Liver (tissue), 3 donors: ENCODE measurements around the gene TRNT1.

Experiments used
- ATF3 ChIP-seq: IDR thresholded peaks from 2 replicates; pipeline ENCODE4 v1.6.1; 2016; ENCODE audit warnings: antibody characterized with exemption
- GABPA ChIP-seq, 2 donors: IDR thresholded peaks in 1 of 2; conservative IDR thresholded peaks in 1 of 2; 2 replicates each; pipeline ENCODE4 v1.6.1; 2016; ENCODE audit warnings: antibody characterized with exemption in 2 of 2, mild to moderate bottlenecking in 1 of 2, moderate library complexity in 1 of 2
- RAD21 ChIP-seq, 2 donors: IDR thresholded peaks; 2 replicates each; pipeline ENCODE4 v1.6.1; 2016; ENCODE audit warnings: antibody characterized with exemption in 2 of 2, mild to moderate bottlenecking in 2 of 2
- TF ChIP-seq, protein P1 (sequence below): fragments of 150-350 bp; IDR thresholded peaks from 2 replicates; pipeline ENCODE4 v1.5.1; 2017; ENCODE audit warnings: improper control_type of control experiment, low read depth, low read length; ENCODE audit not compliant: missing input control
- donor health status: healthy.
- donor health status: healthy.

DNA sequence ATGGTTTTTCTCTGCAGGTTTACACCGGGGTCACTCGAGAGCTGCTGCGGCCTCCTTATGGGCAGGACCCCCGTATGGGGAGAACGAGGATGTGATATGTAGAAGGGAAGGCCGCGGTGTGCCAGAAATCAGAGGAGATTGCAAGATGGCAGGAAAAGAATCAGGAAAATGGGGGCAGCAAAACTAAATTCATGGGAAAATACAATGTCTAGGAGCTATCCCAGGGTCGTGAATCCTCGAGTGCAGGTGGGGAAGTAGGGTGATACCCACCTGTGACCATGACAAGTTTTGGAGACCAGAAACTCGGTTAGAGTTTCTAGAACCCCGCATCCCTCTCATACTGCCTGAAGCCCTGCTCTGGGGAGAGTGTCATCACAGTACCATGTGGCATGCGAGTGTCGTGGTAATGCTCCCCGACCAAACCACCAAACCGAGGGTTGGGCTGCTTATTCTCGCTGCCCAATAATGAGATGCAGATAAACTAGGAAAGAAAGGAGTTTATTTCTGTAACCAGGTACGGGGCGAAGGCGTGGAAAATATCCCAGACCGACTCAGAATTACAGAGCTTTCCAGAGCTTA is 781 bp downstream of the TRNT1 start:
- TF ChIP-seq, protein P1, sequence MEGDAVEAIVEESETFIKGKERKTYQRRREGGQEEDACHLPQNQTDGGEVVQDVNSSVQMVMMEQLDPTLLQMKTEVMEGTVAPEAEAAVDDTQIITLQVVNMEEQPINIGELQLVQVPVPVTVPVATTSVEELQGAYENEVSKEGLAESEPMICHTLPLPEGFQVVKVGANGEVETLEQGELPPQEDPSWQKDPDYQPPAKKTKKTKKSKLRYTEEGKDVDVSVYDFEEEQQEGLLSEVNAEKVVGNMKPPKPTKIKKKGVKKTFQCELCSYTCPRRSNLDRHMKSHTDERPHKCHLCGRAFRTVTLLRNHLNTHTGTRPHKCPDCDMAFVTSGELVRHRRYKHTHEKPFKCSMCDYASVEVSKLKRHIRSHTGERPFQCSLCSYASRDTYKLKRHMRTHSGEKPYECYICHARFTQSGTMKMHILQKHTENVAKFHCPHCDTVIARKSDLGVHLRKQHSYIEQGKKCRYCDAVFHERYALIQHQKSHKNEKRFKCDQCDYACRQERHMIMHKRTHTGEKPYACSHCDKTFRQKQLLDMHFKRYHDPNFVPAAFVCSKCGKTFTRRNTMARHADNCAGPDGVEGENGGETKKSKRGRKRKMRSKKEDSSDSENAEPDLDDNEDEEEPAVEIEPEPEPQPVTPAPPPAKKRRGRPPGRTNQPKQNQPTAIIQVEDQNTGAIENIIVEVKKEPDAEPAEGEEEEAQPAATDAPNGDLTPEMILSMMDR: no peak
- TF ChIP-seq RAD21 (IDR thresholded peaks at IDR 0.05): no peak
- no peak for TF ChIP-seq ATF3
- no peak for TF ChIP-seq GABPA (IDR thresholded peaks at IDR 0.05 in 1 of 2, conservative IDR thresholded peaks at IDR 0.05 in 1 of 2)
